ENCODE data around the gene CST11.

Gene CST11

DNA sequence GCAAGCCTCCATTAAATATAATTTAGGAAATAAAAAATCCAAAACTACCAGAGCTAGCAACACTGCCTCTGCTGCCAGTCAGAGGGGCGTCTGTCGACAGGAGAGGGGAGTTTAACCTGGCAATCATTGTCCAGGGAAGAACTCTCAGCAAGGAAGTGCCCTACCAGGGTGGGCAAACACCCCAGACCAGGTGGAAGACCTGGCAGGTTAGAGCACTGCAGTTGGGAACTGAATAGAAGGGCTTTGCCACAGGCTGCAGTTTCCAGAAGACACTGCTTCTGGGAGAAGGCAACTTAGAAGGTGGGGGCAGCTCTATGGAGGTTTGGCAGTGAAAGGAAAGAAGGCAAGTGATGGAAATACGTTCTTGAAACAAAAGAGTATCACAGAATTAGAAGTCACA lies 42.9 kb downstream of the CST11 start:
- H3K4me3 ChIP-seq (replicated peaks; ENCODE audit: insufficient read depth, low read length): no peak overlapping the region
- no peaks in the 10 kb centered on the region for H3K27me3 ChIP-seq (ENCODE audit: insufficient read depth, poor library complexity, severe bottlenecking)
- no peak overlapping the region for H3K27ac ChIP-seq (replicated peaks)
- no peak for DNase-seq (ENCODE audit: low read depth in 1 of 2, low spot score in 1 of 2)
- TF ChIP-seq SPI1 (IDR thresholded peaks at IDR 0.05; ENCODE audit: borderline replicate concordance, low read depth) (no peak), POLR2AphosphoS5 (IDR thresholded peaks at IDR 0.05; ENCODE audit: low read depth) (no peak), GABPA (IDR thresholded peaks at IDR 0.05; ENCODE audit: low read depth) (no peak)
- TF ChIP-seq, protein P1, sequence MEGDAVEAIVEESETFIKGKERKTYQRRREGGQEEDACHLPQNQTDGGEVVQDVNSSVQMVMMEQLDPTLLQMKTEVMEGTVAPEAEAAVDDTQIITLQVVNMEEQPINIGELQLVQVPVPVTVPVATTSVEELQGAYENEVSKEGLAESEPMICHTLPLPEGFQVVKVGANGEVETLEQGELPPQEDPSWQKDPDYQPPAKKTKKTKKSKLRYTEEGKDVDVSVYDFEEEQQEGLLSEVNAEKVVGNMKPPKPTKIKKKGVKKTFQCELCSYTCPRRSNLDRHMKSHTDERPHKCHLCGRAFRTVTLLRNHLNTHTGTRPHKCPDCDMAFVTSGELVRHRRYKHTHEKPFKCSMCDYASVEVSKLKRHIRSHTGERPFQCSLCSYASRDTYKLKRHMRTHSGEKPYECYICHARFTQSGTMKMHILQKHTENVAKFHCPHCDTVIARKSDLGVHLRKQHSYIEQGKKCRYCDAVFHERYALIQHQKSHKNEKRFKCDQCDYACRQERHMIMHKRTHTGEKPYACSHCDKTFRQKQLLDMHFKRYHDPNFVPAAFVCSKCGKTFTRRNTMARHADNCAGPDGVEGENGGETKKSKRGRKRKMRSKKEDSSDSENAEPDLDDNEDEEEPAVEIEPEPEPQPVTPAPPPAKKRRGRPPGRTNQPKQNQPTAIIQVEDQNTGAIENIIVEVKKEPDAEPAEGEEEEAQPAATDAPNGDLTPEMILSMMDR (IDR thresholded peaks at IDR 0.05; ENCODE audit: insufficient read depth, low read length): no peak
- TF ChIP-seq, protein P2, sequence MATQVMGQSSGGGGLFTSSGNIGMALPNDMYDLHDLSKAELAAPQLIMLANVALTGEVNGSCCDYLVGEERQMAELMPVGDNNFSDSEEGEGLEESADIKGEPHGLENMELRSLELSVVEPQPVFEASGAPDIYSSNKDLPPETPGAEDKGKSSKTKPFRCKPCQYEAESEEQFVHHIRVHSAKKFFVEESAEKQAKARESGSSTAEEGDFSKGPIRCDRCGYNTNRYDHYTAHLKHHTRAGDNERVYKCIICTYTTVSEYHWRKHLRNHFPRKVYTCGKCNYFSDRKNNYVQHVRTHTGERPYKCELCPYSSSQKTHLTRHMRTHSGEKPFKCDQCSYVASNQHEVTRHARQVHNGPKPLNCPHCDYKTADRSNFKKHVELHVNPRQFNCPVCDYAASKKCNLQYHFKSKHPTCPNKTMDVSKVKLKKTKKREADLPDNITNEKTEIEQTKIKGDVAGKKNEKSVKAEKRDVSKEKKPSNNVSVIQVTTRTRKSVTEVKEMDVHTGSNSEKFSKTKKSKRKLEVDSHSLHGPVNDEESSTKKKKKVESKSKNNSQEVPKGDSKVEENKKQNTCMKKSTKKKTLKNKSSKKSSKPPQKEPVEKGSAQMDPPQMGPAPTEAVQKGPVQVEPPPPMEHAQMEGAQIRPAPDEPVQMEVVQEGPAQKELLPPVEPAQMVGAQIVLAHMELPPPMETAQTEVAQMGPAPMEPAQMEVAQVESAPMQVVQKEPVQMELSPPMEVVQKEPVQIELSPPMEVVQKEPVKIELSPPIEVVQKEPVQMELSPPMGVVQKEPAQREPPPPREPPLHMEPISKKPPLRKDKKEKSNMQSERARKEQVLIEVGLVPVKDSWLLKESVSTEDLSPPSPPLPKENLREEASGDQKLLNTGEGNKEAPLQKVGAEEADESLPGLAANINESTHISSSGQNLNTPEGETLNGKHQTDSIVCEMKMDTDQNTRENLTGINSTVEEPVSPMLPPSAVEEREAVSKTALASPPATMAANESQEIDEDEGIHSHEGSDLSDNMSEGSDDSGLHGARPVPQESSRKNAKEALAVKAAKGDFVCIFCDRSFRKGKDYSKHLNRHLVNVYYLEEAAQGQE (IDR thresholded peaks at IDR 0.05; ENCODE audit: insufficient replicate concordance, low read depth): no peak

DNA sequence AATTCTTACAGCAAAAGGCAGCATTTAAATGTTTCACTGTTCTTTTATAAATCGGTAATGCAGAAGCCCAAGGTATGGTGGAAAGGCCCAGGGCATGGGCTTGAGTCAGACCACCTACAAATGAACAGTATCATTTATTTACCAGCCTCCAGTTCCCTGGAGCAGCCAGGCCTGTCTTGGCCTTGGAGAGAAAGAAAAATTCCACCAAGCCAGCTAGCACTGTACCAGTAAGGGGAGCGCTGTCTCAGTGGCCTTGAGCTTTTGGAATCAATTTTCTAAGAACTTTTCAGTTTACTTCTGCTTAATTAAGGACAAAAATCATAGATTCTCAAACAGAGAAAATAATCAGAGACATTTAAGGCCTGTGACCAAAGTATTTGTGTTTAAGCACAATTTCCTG lies 43.7 kb downstream of the CST11 start:
- no peak overlapping the region for H3K27ac ChIP-seq (replicated peaks)
- TF ChIP-seq, protein P2 (IDR thresholded peaks at IDR 0.05; ENCODE audit: insufficient replicate concordance, low read depth): no peak
- TF ChIP-seq, protein P1 (IDR thresholded peaks at IDR 0.05; ENCODE audit: insufficient read depth, low read length): no peak
- TF ChIP-seq SPI1 (IDR thresholded peaks at IDR 0.05; ENCODE audit: borderline replicate concordance, low read depth) (no peak), POLR2AphosphoS5 (IDR thresholded peaks at IDR 0.05; ENCODE audit: low read depth) (no peak), GABPA (IDR thresholded peaks at IDR 0.05; ENCODE audit: low read depth) (no peak)

DNA sequence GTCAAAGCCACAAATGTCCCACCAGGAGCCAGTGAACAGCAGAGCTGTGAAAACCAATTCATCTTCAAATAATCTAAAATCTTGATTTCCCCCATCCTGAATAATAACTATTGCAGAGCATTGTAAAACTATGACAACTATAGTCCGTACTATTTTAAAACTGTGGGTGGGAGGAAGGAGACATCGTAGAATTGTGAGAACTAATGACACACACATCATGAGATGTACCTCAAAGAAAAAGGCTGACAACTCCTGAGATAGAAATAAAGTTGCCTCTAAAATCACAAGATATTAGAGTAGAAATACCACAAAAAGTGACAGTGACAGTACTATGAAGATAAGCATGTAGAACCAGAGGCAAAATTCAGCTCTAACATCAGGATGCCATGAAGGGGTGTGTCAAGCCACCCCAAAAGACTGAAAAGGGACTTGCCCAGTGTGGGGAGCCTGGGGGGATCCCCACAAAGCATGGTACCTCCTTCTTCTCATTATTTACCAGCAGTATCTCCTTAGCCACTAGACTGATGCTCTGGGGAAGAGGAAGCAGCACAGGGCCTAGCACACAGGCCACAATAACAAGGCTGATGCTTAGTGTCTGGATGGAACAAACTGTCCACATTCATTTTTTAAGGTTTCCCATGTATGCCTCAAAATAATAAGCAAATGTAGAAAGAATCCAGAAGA lies 44.8 kb downstream of the CST11 start:
- no peak overlapping the region for H3K4me3 ChIP-seq (replicated peaks; ENCODE audit: insufficient read depth, low read length)
- no peaks in the 10 kb centered on the region for H3K27me3 ChIP-seq (ENCODE audit: insufficient read depth, poor library complexity, severe bottlenecking)
- DNase-seq (ENCODE audit: low read depth in 1 of 2, low spot score in 1 of 2): no peak
- TF ChIP-seq SPI1 (IDR thresholded peaks at IDR 0.05; ENCODE audit: borderline replicate concordance, low read depth) (no peak), GABPA (IDR thresholded peaks at IDR 0.05; ENCODE audit: low read depth) (no peak), POLR2AphosphoS5 (IDR thresholded peaks at IDR 0.05; ENCODE audit: low read depth) (no peak)
- TF ChIP-seq, protein P1 (IDR thresholded peaks at IDR 0.05; ENCODE audit: insufficient read depth, low read length): no peak
- TF ChIP-seq, protein P2 (IDR thresholded peaks at IDR 0.05; ENCODE audit: insufficient replicate concordance, low read depth): no peak
- H3K27ac ChIP-seq (replicated peaks): no peak overlapping the region

More for the DNA sequence above, 43.7 kb downstream of the CST11 start:
- DNase-seq (ENCODE audit: low read depth in 1 of 2, low spot score in 1 of 2): no peak
- no peaks in the 10 kb centered on the region for H3K27me3 ChIP-seq (ENCODE audit: insufficient read depth, poor library complexity, severe bottlenecking)
- H3K4me3 ChIP-seq (replicated peaks; ENCODE audit: insufficient read depth, low read length): no peak overlapping the region

Data from HL-60 (cell line).